IMR-90 (cell line): ENCODE data around the gene DBF4B. TPM values are rescaled to one million over a fixed set of nuclear protein-coding genes. Genes with fewer than 3 reads are reported as not detected.

Experiments used
- ATAC-seq: fragments of 200-7000 bp; cut with Tn5 transposase; 2 replicates; pipeline ENCODE4 v1.9.1; 2020; ENCODE audit warnings: low read depth, mild to moderate bottlenecking, moderate library complexity
- BruUV-seq: library from RNA; stranded (reverse); fragments of 400-500 nt; replicated peaks from 2 replicates; lab custom pipeline; 2021; lab: Mats Ljungman, UMichigan
- CTCF ChIA-PET: fragments of 300-600 bp; formaldehyde crosslinking; extraction: SDS; loops from one replicate; lab custom pipeline; 2021; ENCODE audit warnings: antibody characterized with exemption; lab: Yijun Ruan, JAX
- POLR2A ChIA-PET: fragments of 300-600 bp; sonication (Branson Sonifier 250); formaldehyde crosslinking; loops from one replicate; lab custom pipeline; 2022; ENCODE audit warnings: antibody characterized with exemption; ENCODE audit not compliant: unreplicated experiment; lab: Charles Lee
- DNase-seq: peaks from one replicate; pipeline ENCODE4 v3.0.0; 2013
- H2AFZ ChIP-seq: replicated peaks from 2 replicates; pipeline ENCODE3; 2013; ENCODE audit warnings: low read length, mild to moderate bottlenecking; ENCODE audit not compliant: poor library complexity
- H2AK5ac ChIP-seq: 2 replicates; pipeline ENCODE4 v1.6.1; 2013; ENCODE audit warnings: low read depth, low read length, inconsistent platforms
- H2AK9ac ChIP-seq: replicated peaks from 2 replicates; pipeline ENCODE3; 2013; ENCODE audit warnings: mild to moderate bottlenecking, low read depth, low read length, moderate library complexity; ENCODE audit not compliant: poor library complexity
- H2BK120ac ChIP-seq: 2 replicates; pipeline ENCODE4 v1.6.1; 2013; ENCODE audit warnings: low read depth, low read length, inconsistent platforms
- H2BK15ac ChIP-seq: 3 replicates; pipeline ENCODE4 v1.6.1; 2013; ENCODE audit warnings: low read depth, low read length, inconsistent platforms
- H2BK20ac ChIP-seq: 2 replicates; pipeline ENCODE4 v1.6.1; 2013; ENCODE audit warnings: low read depth, mild to moderate bottlenecking, inconsistent platforms, low read length, moderate library complexity
- H2BK5ac ChIP-seq: 2 replicates; pipeline ENCODE4 v1.6.1; 2013; ENCODE audit warnings: mild to moderate bottlenecking, low read depth, low read length, inconsistent platforms; ENCODE audit not compliant: poor library complexity, severe bottlenecking
- H3K14ac ChIP-seq: replicated peaks from 2 replicates; pipeline ENCODE4 v1.6.1; 2013; ENCODE audit warnings: low read depth, low read length, inconsistent platforms
- H3K18ac ChIP-seq: 2 replicates; pipeline ENCODE4 v1.6.1; 2013; ENCODE audit warnings: low read depth, low read length, control low read depth
- H3K23ac ChIP-seq: 2 replicates; pipeline ENCODE4 v1.6.1; 2013; ENCODE audit warnings: low read depth, low read length, inconsistent platforms
- H3K27ac ChIP-seq: 2 replicates; pipeline ENCODE4 v1.5.1; 2013; ENCODE audit warnings: mild to moderate bottlenecking, control low read depth, low read length; ENCODE audit not compliant: insufficient read depth
- H3K27me3 ChIP-seq: 2 replicates; pipeline ENCODE4 v1.6.1; 2013; ENCODE audit warnings: low read length; ENCODE audit not compliant: control insufficient read depth, insufficient read depth
- H3K36me3 ChIP-seq: 2 replicates; pipeline ENCODE4 v1.6.1; 2013; ENCODE audit warnings: low read length, mixed read lengths; ENCODE audit not compliant: control insufficient read depth, insufficient read depth
- H3K4ac ChIP-seq: 2 replicates; pipeline ENCODE4 v1.6.1; 2013; ENCODE audit warnings: low read depth, low read length, inconsistent platforms
- H3K4me1 ChIP-seq: 2 replicates; pipeline ENCODE4 v1.6.1; 2013; ENCODE audit warnings: low read length, mixed read lengths; ENCODE audit not compliant: control insufficient read depth, insufficient read depth
- H3K4me2 ChIP-seq: 2 replicates; pipeline ENCODE4 v1.6.1; 2013; ENCODE audit warnings: low read depth, mild to moderate bottlenecking, control low read depth, low read length, moderate library complexity
- H3K4me3 ChIP-seq: 2 replicates; pipeline ENCODE4 v1.5.1; 2013; ENCODE audit warnings: low read depth, mild to moderate bottlenecking, control low read depth, low read length, moderate library complexity; ENCODE audit not compliant: insufficient read depth
- H3K56ac ChIP-seq: 2 replicates; pipeline ENCODE4 v1.6.1; 2013; ENCODE audit warnings: low read length, inconsistent platforms; ENCODE audit not compliant: insufficient read depth; ENCODE audit errors: extremely low read depth
- H3K79me1 ChIP-seq, 2 experiments: 2 replicates each; pipeline ENCODE4 v1.6.1; 2013; ENCODE audit warnings: low read length in 2 of 2, inconsistent platforms in 1 of 2, low read depth in 1 of 2
- H3K9ac ChIP-seq: 2 replicates; pipeline ENCODE4 v1.6.1; 2013; ENCODE audit warnings: low read depth, low read length, control low read depth
- H3K9me1 ChIP-seq: 2 replicates; pipeline ENCODE4 v1.6.1; 2013; ENCODE audit warnings: low read length, inconsistent platforms; ENCODE audit not compliant: insufficient read depth
- H3K9me3 ChIP-seq: 2 replicates; pipeline ENCODE4 v1.6.1; 2013; ENCODE audit warnings: low read length; ENCODE audit not compliant: control insufficient read depth, insufficient read depth
- H4K20me1 ChIP-seq: 2 replicates; pipeline ENCODE4 v1.6.1; 2013; ENCODE audit warnings: low read length, inconsistent platforms; ENCODE audit not compliant: insufficient read depth
- H4K5ac ChIP-seq: 2 replicates; pipeline ENCODE4 v1.6.1; 2013; ENCODE audit warnings: mild to moderate bottlenecking, low read depth, low read length, control low read depth
- H4K8ac ChIP-seq, 2 experiments: 2 replicates each; pipeline ENCODE4 v1.6.1; 2013; ENCODE audit warnings: low read depth in 2 of 2, low read length in 2 of 2, control low read depth in 1 of 2, inconsistent platforms in 1 of 2
- H4K91ac ChIP-seq: 2 replicates; pipeline ENCODE4 v1.6.1; 2013; ENCODE audit warnings: low read depth, low read length, inconsistent platforms; ENCODE audit not compliant: insufficient read depth
- MAFK ChIP-seq: IDR thresholded peaks from 2 replicates; pipeline ENCODE4 v1.6.1; 2012; ENCODE audit warnings: low read depth, low read length, improper control_type of control experiment
- MAZ ChIP-seq: IDR thresholded peaks from 2 replicates; pipeline ENCODE4 v1.6.1; 2012; ENCODE audit warnings: low read depth, mild to moderate bottlenecking, low read length, improper control_type of control experiment, moderate library complexity, borderline replicate concordance
- NFE2L2 ChIP-seq: fragments of 150-350 bp; IDR thresholded peaks from 2 replicates; pipeline ENCODE4 v1.6.1; 2016; ENCODE audit warnings: low read depth, mild to moderate bottlenecking, low read length
- WGBS, 2 experiments: methylation state at CpG; one replicate each; pipeline versions ENCODE4 v1.1.5 to v1.1.7; 2013; ENCODE audit warnings: missing lambda C conversion rate in 2 of 2; ENCODE audit not compliant: insufficient read length in 1 of 2; ENCODE audit errors: extremely low coverage in 2 of 2; 5-methylcytosine and 5-hydroxymethylcytosine counted together
- dilution Hi-C: fragments of 300-500 bp; cut with HindIII; formaldehyde crosslinking; loops from one replicate; pipeline ENCODE4 v1.14.3; 2018; ENCODE audit warnings: low sequenced_read_pairs; ENCODE audit not compliant: unreplicated experiment
- in situ Hi-C: fragments of 300-500 bp; cut with MboI; formaldehyde crosslinking; loops from 3 replicates; pipeline ENCODE4 v1.14.3; 2019; ENCODE audit warnings: low sequenced_read_pairs, inconsistent platforms, mixed read lengths
- intact Hi-C: fragments of 100-400 bp; cut with micrococcal nuclease; formaldehyde crosslinking; loops from 2 replicates; pipeline ENCODE4 v1.10.0; 2022
- polyA plus RNA-seq, 3 experiments: library from polyadenylated mRNA; depleted of rRNA; stranded (reverse); fragments of >200 nt; gene quantifications; 2 replicates each; pipeline ENCODE4 v1.2.3, GENCODE V29; 2012; ENCODE audit warnings: low replicate concordance in 1 of 3
- total RNA-seq: library from RNA; depleted of rRNA; stranded (reverse); fragments of >200 nt; gene quantifications from 2 replicates; pipeline ENCODE4 v1.2.3, GENCODE V29; 2012
- TF ChIP-seq, protein P1 (sequence below): fragments of 150-350 bp; IDR thresholded peaks from 2 replicates; pipeline ENCODE4 v1.6.1; 2016; ENCODE audit warnings: low read depth, mild to moderate bottlenecking, low read length, moderate library complexity, borderline replicate concordance

DBF4B gene
- total and polyA plus RNA-seq, 2 of the 4 experiments (the other 2 are of a cell fraction): 3.6 to 10.2 TPM

GRCh38 chr17:44707755-44708400 lies 587 bp upstream of the DBF4B start:
- Histone ChIP-seq H2BK15ac (peak overlapping the region; percentile 16; the same call in 1 of the 3 replicates), H3K79me1 (peaks cover 3 to 13% of the 10 kb centered on the region in 2 experiments; a peak in 1 of 4 replicates), H3K4ac (peak overlapping the region; percentile 91), H3K9ac (peak overlapping the region; percentile 60), H3K4me2 (peak overlapping the region; percentile 94), H2BK120ac (peak overlapping the region; percentile 69; the same call in 1 of the 2 replicates), H4K91ac (peak overlapping the region; percentile 81), H3K23ac (peak overlapping the region; percentile 72; the same call in 1 of the 2 replicates), H4K20me1 (no peaks in the 10 kb centered on the region), H3K9me3 (no peaks in the 10 kb centered on the region), H3K18ac (peak overlapping the region; percentile 92), H2AK5ac (0 out of 2 replicates have a peak overlapping the region, but pooled peaks have one; percentile 47), H2BK20ac (no peak overlapping the region), H3K9me1 (no peaks in the 10 kb centered on the region), H3K56ac (peak overlapping the region; percentile 34), H3K4me3 (peak overlapping the region; percentile 76), H3K14ac (peak overlapping the region; percentile 96), H3K36me3 (no peaks in the 10 kb centered on the region), H3K27ac (peak overlapping the region; percentile 61), H4K5ac (peak overlapping the region; percentile 98), H2BK5ac (peak overlapping the region; percentile 91), H2AFZ (peak overlapping the region; percentile 93), H3K27me3 (no peaks in the 10 kb centered on the region), H3K4me1 (peaks cover 2% of the 10 kb centered on the region), H4K8ac (peak overlapping the region; percentile 73 to 98), H2AK9ac (no peak overlapping the region)
- in situ Hi-C loops (no loop called here), intact Hi-C loops (no loop called here), dilution Hi-C loops (no loop called here)
- TF ChIP-seq, protein P1, sequence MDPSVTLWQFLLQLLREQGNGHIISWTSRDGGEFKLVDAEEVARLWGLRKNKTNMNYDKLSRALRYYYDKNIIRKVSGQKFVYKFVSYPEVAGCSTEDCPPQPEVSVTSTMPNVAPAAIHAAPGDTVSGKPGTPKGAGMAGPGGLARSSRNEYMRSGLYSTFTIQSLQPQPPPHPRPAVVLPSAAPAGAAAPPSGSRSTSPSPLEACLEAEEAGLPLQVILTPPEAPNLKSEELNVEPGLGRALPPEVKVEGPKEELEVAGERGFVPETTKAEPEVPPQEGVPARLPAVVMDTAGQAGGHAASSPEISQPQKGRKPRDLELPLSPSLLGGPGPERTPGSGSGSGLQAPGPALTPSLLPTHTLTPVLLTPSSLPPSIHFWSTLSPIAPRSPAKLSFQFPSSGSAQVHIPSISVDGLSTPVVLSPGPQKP: no peak
- TF ChIP-seq MAZ: no peak
- peak; percentile 34; the same call in 1 of the 2 replicates for TF ChIP-seq MAFK
- TF ChIP-seq NFE2L2: peak; percentile 84
- POLR2A ChIA-PET: no interaction called here
- BruUV-seq: no TSS peak
- ATAC-seq: peak; percentile 7; the same call in 1 of the 2 replicates
- CTCF ChIA-PET: no interaction called here
- DNase-seq: no peak
- WGBS, 2 experiments: 17 to 100% methylated on average over 2 to 3 of the region's 4 CpGs
